Mucosa of rectum (tissue), 2 donors: ENCODE results near the gene MBP.

Source experiments
- H3K27ac ChIP-seq, 2 donors: one replicate each; pipeline ENCODE4 v1.7.0; 2013; ENCODE audit warnings: inconsistent platforms in 2 of 2, low read depth in 2 of 2, low read length in 2 of 2
- H3K27me3 ChIP-seq, 2 donors: one replicate each; pipeline ENCODE4 v1.7.0; 2013; ENCODE audit warnings: low read length in 2 of 2; ENCODE audit not compliant: control insufficient read depth in 2 of 2, insufficient read depth in 2 of 2
- H3K36me3 ChIP-seq, 2 donors: one replicate each; pipeline ENCODE4 v1.7.0; 2013; ENCODE audit warnings: low read length in 2 of 2; ENCODE audit not compliant: control insufficient read depth in 2 of 2, insufficient read depth in 2 of 2
- H3K4me1 ChIP-seq, 2 donors: one replicate each; pipeline ENCODE4 v1.7.0; 2013; ENCODE audit warnings: low read length in 2 of 2, mild to moderate bottlenecking in 1 of 2; ENCODE audit not compliant: control insufficient read depth in 2 of 2, insufficient read depth in 2 of 2
- H3K4me3 ChIP-seq, 2 donors: one replicate each; pipeline ENCODE4 v1.7.0; 2013; ENCODE audit warnings: low read length in 2 of 2
- H3K9ac ChIP-seq, 2 donors: one replicate each; pipeline ENCODE4 v1.7.0; 2013; ENCODE audit warnings: low read length in 2 of 2, low read depth in 1 of 2, mild to moderate bottlenecking in 1 of 2
- H3K9me3 ChIP-seq, 2 donors: one replicate each; pipeline ENCODE4 v1.7.0; 2013; ENCODE audit warnings: low read length in 2 of 2; ENCODE audit not compliant: control insufficient read depth in 2 of 2
- donor health status: healthy.
- donor health status: Normal muscosa, but diverticular disease.

Gene MBP

GRCh38 chr18:77109648-77110019 is 22.9 kb downstream of the MBP start:
- Histone ChIP-seq H3K4me3 (no peak overlapping the region), H3K4me1 (peaks cover 27 to 37% of the 10 kb centered on the region in 2 donors), H3K9me3 (no peaks in the 10 kb centered on the region), H3K27me3 (no peaks in the 10 kb centered on the region), H3K36me3 (peaks cover 4 to 8% of the 10 kb centered on the region in 2 donors), H3K9ac (no peak overlapping the region), H3K27ac (no peak overlapping the region)

- Histone ChIP-seq H3K4me3 (no peak overlapping the region), H3K4me1 (peaks cover 22 to 31% of the 10 kb centered on the region in 2 donors), H3K9me3 (no peaks in the 10 kb centered on the region), H3K27ac (peak overlapping the region; percentile 32 to 59), H3K9ac (no peak overlapping the region), H3K36me3 (peaks cover 4 to 12% of the 10 kb centered on the region in 2 donors), H3K27me3 (no peaks in the 10 kb centered on the region)
These were observed 23.5 kb downstream of the MBP start for GRCh38 chr18:77108821-77109647.

GRCh38 chr18:77108001-77108692 is 24.4 kb downstream of the MBP start:
- H3K27ac ChIP-seq = peak overlapping the region; percentile 32 to 59
- H3K9ac ChIP-seq = no peak overlapping the region
- no peaks in the 10 kb centered on the region for H3K9me3 ChIP-seq
- H3K27me3 ChIP-seq = no peaks in the 10 kb centered on the region
- H3K4me1 ChIP-seq = peaks cover 16 to 22% of the 10 kb centered on the region in 2 donors
- H3K4me3 ChIP-seq = no peak overlapping the region
- peaks cover 4 to 8% of the 10 kb centered on the region in 2 donors for H3K36me3 ChIP-seq

GRCh38 chr18:77107292-77107691 is 25.3 kb downstream of the MBP start:
- Histone ChIP-seq H3K4me1 (peaks cover 15 to 22% of the 10 kb centered on the region in 2 donors), H3K4me3 (no peak overlapping the region), H3K27ac (peak overlapping the region in 1 of 2 donors; percentile 14), H3K27me3 (no peaks in the 10 kb centered on the region), H3K9me3 (no peaks in the 10 kb centered on the region), H3K36me3 (peaks cover 4 to 5% of the 10 kb centered on the region in 2 donors), H3K9ac (no peak overlapping the region)

GRCh38 chr18:77106331-77106730 is 26.3 kb downstream of the MBP start:
- no peaks in the 10 kb centered on the region for H3K27me3 ChIP-seq
- peaks cover 4 to 5% of the 10 kb centered on the region in 2 donors for H3K36me3 ChIP-seq
- peaks cover 17 to 28% of the 10 kb centered on the region in 2 donors for H3K4me1 ChIP-seq
- H3K27ac ChIP-seq = no peak overlapping the region
- H3K9ac ChIP-seq = no peak overlapping the region
- no peak overlapping the region for H3K4me3 ChIP-seq
- H3K9me3 ChIP-seq = no peaks in the 10 kb centered on the region

GRCh38 chr18:77105680-77106079 is 26.9 kb downstream of the MBP start:
- peaks cover 0 to 5% of the 10 kb centered on the region in 2 donors for H3K36me3 ChIP-seq
- H3K27me3 ChIP-seq = no peaks in the 10 kb centered on the region
- H3K9ac ChIP-seq = no peak overlapping the region
- no peaks in the 10 kb centered on the region for H3K9me3 ChIP-seq
- H3K4me3 ChIP-seq = no peak overlapping the region
- H3K4me1 ChIP-seq = peaks cover 24 to 28% of the 10 kb centered on the region in 2 donors
- H3K27ac ChIP-seq = peak overlapping the region in 1 of 2 donors; percentile 33

- no peak overlapping the region for H3K27ac ChIP-seq
- peaks cover 25 to 28% of the 10 kb centered on the region in 2 donors for H3K4me1 ChIP-seq
- H3K4me3 ChIP-seq = no peak overlapping the region
- H3K9ac ChIP-seq = no peak overlapping the region
- no peaks in the 10 kb centered on the region for H3K9me3 ChIP-seq
- H3K27me3 ChIP-seq = no peaks in the 10 kb centered on the region
- H3K36me3 ChIP-seq = peaks cover 3 to 5% of the 10 kb centered on the region in 2 donors
These were observed 27.6 kb downstream of the MBP start for GRCh38 chr18:77105028-77105427.

GRCh38 chr18:77103991-77104531 is 28.5 kb downstream of the MBP start:
- H3K27ac ChIP-seq = no peak overlapping the region

GRCh38 chr18:77103187-77103850 is 29.3 kb downstream of the MBP start:
- Histone ChIP-seq H3K4me3 (no peak overlapping the region), H3K4me1 (peaks cover 23 to 28% of the 10 kb centered on the region in 2 donors), H3K27ac (no peak overlapping the region)

More at GRCh38 chr18:77103991-77104531, 28.5 kb downstream of the MBP start:
- no peaks in the 10 kb centered on the region for H3K27me3 ChIP-seq
- H3K9me3 ChIP-seq = no peaks in the 10 kb centered on the region
- H3K9ac ChIP-seq = no peak overlapping the region
- peaks cover 28% of the 10 kb centered on the region in 2 donors for H3K4me1 ChIP-seq
- H3K4me3 ChIP-seq = no peak overlapping the region
- peaks cover 5 to 8% of the 10 kb centered on the region in 2 donors for H3K36me3 ChIP-seq

More at GRCh38 chr18:77103187-77103850, 29.3 kb downstream of the MBP start:
- H3K9me3 ChIP-seq = no peaks in the 10 kb centered on the region
- peaks cover 5 to 8% of the 10 kb centered on the region in 2 donors for H3K36me3 ChIP-seq
- no peaks in the 10 kb centered on the region for H3K27me3 ChIP-seq
- H3K9ac ChIP-seq = no peak overlapping the region
